Panc1 (cell line): Measurements from ENCODE around the gene IFT122. TPM values are rescaled to one million over a fixed set of nuclear protein-coding genes. Genes with fewer than 3 reads are reported as not detected.
A peak's percentile ranks its signal among the peaks of the same experiment; 100 is the strongest.

Experiments
- ATAC-seq: fragments of 200-7000 bp; cut with Tn5 transposase; 2 replicates; pipeline ENCODE4 v1.9.1; 2020; ENCODE audit warnings: mild to moderate bottlenecking, moderate library complexity
- BruUV-seq: library from RNA; stranded (reverse); fragments of 400-500 nt; replicated peaks from 2 replicates; lab custom pipeline; 2021; lab: Mats Ljungman, UMichigan
- CTCF ChIA-PET: fragments of 300-600 bp; sonication (Branson Sonifier 250); formaldehyde crosslinking; loops from one replicate; lab custom pipeline; 2022; ENCODE audit warnings: antibody characterized with exemption; lab: Charles Lee
- POLR2A ChIA-PET: fragments of 300-600 bp; sonication (Branson Sonifier 250); formaldehyde crosslinking; loops from one replicate; lab custom pipeline; 2022; ENCODE audit warnings: antibody characterized with exemption; lab: Charles Lee
- DNase-seq: peaks from one replicate; pipeline ENCODE4 v3.0.0-alpha.2; 2010; ENCODE audit warnings: low read depth, low spot score
- H3K27ac ChIP-seq: 2 replicates; pipeline ENCODE4 v1.5.1; 2011; ENCODE audit warnings: mild to moderate bottlenecking, low read length, inconsistent platforms
- H3K27me3 ChIP-seq: fragments of 200-500 bp; sonication (Bioruptor generic); 2 replicates; pipeline ENCODE4 v1.6.0; 2014; ENCODE audit warnings: low read length, inconsistent platforms; ENCODE audit not compliant: control insufficient read depth, insufficient read depth
- H3K36me3 ChIP-seq: fragments of 200-500 bp; sonication (Bioruptor generic); 2 replicates; pipeline ENCODE4 v1.5.1; 2014; ENCODE audit warnings: inconsistent platforms, mild to moderate bottlenecking, low read length, moderate library complexity; ENCODE audit not compliant: control insufficient read depth, insufficient read depth
- H3K4me1 ChIP-seq: 2 replicates; pipeline ENCODE4 v1.5.1; 2011; ENCODE audit warnings: inconsistent platforms, mild to moderate bottlenecking, low read length, moderate library complexity; ENCODE audit not compliant: control insufficient read depth, insufficient read depth
- H3K4me3 ChIP-seq, 2 experiments: 2 replicates each; pipeline ENCODE4 v1.5.1; 2011 to 2012; ENCODE audit warnings: low read depth in 2 of 2, low read length in 2 of 2, mild to moderate bottlenecking in 2 of 2, inconsistent platforms in 1 of 2, moderate library complexity in 1 of 2
- H3K9me3 ChIP-seq: fragments of 200-500 bp; sonication (Bioruptor generic); 2 replicates; pipeline ENCODE4 v1.5.1; 2014; ENCODE audit warnings: low read depth, mild to moderate bottlenecking, inconsistent platforms, low read length, moderate library complexity; ENCODE audit not compliant: control insufficient read depth, insufficient read depth
- POLR2AphosphoS5 ChIP-seq: IDR thresholded peaks from 2 replicates; pipeline ENCODE4 v1.6.1; 2012; ENCODE audit warnings: mild to moderate bottlenecking, low read depth, low read length, moderate library complexity
- SIN3A ChIP-seq: IDR thresholded peaks from 2 replicates; pipeline ENCODE4 v1.6.1; 2012; ENCODE audit warnings: low read depth, mild to moderate bottlenecking, low read length, moderate library complexity, borderline replicate concordance; ENCODE audit not compliant: insufficient read depth
- TCF7L2 ChIP-seq: IDR thresholded peaks from 2 replicates; pipeline ENCODE4 v1.6.1; 2011; ENCODE audit warnings: mild to moderate bottlenecking, low read depth, low read length, inconsistent platforms
- in situ Hi-C: cut with HindIII; loops from 2 replicates; pipeline ENCODE4 v1.10.0; 2016; ENCODE audit warnings: low sequenced_read_pairs, low pct_unique_long_range_greater_than_20kb
- intact Hi-C: fragments of 100-400 bp; cut with micrococcal nuclease; formaldehyde crosslinking; loops from one replicate; pipeline ENCODE4 v1.10.0; 2022; ENCODE audit not compliant: unreplicated experiment
- total RNA-seq: library from RNA; stranded (reverse); gene quantifications from one replicate; pipeline ENCODE4 v1.2.1, GENCODE V29; 2021; ENCODE audit not compliant: unreplicated experiment
- TF ChIP-seq, protein P1 (sequence below): fragments of 450-650 bp; IDR thresholded peaks from 2 replicates; pipeline ENCODE4 v1.5.1; 2017; ENCODE audit warnings: mild to moderate bottlenecking
- TF ChIP-seq, protein P2 (sequence below), 2 experiments: IDR thresholded peaks; 2 replicates each; pipeline ENCODE4 v1.6.1; 2011 to 2012; ENCODE audit warnings: low read depth in 2 of 2, control low read depth in 1 of 2, low read length in 1 of 2, mild to moderate bottlenecking in 1 of 2, moderate library complexity in 1 of 2; ENCODE audit not compliant: insufficient read depth in 1 of 2

Gene IFT122
- total RNA-seq, 1 experiment from 2014 or later, result 52.4 TPM

DNA sequence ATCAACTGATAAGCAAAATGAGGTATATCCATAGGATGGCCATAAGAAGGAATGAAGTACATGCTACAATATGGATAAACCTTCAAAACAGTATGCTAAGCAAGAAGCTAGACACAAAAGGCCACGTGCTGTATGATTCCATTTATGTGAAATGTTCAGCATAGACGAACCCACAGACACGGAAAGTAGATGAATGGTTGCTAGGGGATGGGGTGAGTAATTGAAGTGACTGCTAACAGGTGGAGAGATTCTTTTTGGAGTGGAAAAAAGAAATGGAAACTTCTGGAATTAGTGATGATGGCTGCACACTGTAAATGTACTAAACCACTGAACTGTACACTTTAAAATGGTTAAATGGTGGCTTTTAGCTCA lies 11.0 kb upstream of the IFT122 start:
- H3K4me3 ChIP-seq, result peak overlapping the region; percentile 59 to 75
- no peaks in the 10 kb centered on the region for H3K9me3 ChIP-seq
- ATAC-seq (peak; percentile 4; the same call in 1 of the 2 replicates), DNase-seq (no peak)
- no TSS peak for BruUV-seq
- peaks cover 18% of the 10 kb centered on the region for H3K36me3 ChIP-seq
- H3K27ac ChIP-seq, result peak overlapping the region; percentile 78
- POLR2A ChIA-PET, result interaction anchor here (0.8 to 1.2 kb wide), 2 partner anchors 15 to 46 kb away, joined by 3 read pairs; no protein-coding TSS in a partner anchor
- TF ChIP-seq POLR2AphosphoS5 (peak; percentile 9; the same call in 1 of the 2 replicates), SIN3A (no peak)
- TF ChIP-seq, protein P1, sequence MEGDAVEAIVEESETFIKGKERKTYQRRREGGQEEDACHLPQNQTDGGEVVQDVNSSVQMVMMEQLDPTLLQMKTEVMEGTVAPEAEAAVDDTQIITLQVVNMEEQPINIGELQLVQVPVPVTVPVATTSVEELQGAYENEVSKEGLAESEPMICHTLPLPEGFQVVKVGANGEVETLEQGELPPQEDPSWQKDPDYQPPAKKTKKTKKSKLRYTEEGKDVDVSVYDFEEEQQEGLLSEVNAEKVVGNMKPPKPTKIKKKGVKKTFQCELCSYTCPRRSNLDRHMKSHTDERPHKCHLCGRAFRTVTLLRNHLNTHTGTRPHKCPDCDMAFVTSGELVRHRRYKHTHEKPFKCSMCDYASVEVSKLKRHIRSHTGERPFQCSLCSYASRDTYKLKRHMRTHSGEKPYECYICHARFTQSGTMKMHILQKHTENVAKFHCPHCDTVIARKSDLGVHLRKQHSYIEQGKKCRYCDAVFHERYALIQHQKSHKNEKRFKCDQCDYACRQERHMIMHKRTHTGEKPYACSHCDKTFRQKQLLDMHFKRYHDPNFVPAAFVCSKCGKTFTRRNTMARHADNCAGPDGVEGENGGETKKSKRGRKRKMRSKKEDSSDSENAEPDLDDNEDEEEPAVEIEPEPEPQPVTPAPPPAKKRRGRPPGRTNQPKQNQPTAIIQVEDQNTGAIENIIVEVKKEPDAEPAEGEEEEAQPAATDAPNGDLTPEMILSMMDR, result no peak
- H3K4me1 ChIP-seq, result peaks cover 11% of the 10 kb centered on the region
- CTCF ChIA-PET, result interaction anchor here (1.3 kb wide), 1 partner anchor 45 kb away, joined by 5 read pairs; no protein-coding TSS in a partner anchor
- intact Hi-C loops, result no loop called here
- in situ Hi-C loops, result no loop called here
- H3K27me3 ChIP-seq, result no peaks in the 10 kb centered on the region

DNA sequence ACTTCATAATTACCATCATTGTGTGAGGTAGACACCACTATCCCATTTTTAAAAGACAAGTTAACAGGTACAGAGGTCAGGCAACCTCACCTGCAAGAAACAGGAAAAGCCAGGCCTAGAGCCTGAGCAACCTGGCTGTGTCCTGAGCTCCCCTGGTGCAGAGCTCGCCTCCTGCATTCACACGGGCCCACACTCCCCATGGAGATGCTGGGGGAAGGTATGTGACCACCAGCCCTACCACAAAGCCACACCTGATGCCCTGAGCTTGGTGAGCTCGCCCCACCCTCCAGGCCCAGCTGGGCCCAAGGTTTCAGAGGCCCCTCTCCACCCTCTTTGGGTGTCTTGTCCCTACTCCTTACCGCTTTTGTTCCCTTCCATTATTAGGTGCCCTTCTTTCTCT lies 10.4 kb upstream of the IFT122 start:
- BruUV-seq, result no TSS peak
- ATAC-seq (no peak), DNase-seq (no peak)
- in situ Hi-C loops (no loop called here), intact Hi-C loops (no loop called here)
- no peaks in the 10 kb centered on the region for H3K27me3 ChIP-seq
- H3K4me3 ChIP-seq, result no peak overlapping the region
- TF ChIP-seq POLR2AphosphoS5 (no peak), TCF7L2 (no peak), SIN3A (no peak)
- TF ChIP-seq, protein P2, sequence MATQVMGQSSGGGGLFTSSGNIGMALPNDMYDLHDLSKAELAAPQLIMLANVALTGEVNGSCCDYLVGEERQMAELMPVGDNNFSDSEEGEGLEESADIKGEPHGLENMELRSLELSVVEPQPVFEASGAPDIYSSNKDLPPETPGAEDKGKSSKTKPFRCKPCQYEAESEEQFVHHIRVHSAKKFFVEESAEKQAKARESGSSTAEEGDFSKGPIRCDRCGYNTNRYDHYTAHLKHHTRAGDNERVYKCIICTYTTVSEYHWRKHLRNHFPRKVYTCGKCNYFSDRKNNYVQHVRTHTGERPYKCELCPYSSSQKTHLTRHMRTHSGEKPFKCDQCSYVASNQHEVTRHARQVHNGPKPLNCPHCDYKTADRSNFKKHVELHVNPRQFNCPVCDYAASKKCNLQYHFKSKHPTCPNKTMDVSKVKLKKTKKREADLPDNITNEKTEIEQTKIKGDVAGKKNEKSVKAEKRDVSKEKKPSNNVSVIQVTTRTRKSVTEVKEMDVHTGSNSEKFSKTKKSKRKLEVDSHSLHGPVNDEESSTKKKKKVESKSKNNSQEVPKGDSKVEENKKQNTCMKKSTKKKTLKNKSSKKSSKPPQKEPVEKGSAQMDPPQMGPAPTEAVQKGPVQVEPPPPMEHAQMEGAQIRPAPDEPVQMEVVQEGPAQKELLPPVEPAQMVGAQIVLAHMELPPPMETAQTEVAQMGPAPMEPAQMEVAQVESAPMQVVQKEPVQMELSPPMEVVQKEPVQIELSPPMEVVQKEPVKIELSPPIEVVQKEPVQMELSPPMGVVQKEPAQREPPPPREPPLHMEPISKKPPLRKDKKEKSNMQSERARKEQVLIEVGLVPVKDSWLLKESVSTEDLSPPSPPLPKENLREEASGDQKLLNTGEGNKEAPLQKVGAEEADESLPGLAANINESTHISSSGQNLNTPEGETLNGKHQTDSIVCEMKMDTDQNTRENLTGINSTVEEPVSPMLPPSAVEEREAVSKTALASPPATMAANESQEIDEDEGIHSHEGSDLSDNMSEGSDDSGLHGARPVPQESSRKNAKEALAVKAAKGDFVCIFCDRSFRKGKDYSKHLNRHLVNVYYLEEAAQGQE (IDR thresholded peaks at IDR 0.05; ENCODE audit: insufficient read depth in 1 of 2, low read depth in 2 of 2, low read length in 1 of 2), result no peak
- TF ChIP-seq, protein P1, result no peak
- CTCF ChIA-PET, result interaction anchor here (1.3 kb wide), 1 partner anchor 46 kb away, joined by 5 read pairs; no protein-coding TSS in a partner anchor
- POLR2A ChIA-PET, result interaction anchor here (1.2 kb wide), 1 partner anchor 46 kb away, joined by 3 read pairs; no protein-coding TSS in a partner anchor
- H3K4me1 ChIP-seq, result peaks cover 11% of the 10 kb centered on the region
- H3K9me3 ChIP-seq, result no peaks in the 10 kb centered on the region
- H3K36me3 ChIP-seq, result peaks cover 24% of the 10 kb centered on the region
- no peak overlapping the region for H3K27ac ChIP-seq
